HepG2 (cell line): ENCODE data around the gene EIF3A. TPM values are rescaled to one million over a fixed set of nuclear protein-coding genes. Genes with fewer than 3 reads are reported as not detected.

Experiments
- ATF7 ChIP-seq, 2 experiments: fragments of 450-650 bp in 1 of 2; sonication (generic) in 1 of 2; formaldehyde crosslinking in 1 of 2; IDR thresholded peaks; 2 replicates each; pipeline versions ENCODE4 v1.4.0 to v1.6.1; 2016 to 2020; ENCODE audit warnings: antibody characterized with exemption in 1 of 2, mild to moderate bottlenecking in 1 of 2, missing genetic modification reagents in 1 of 2
- RBM39 ChIP-seq: fragments of 200-400 bp; formaldehyde crosslinking; IDR thresholded peaks from one replicate; pipeline ENCODE4 v1.6.1; 2018; ENCODE audit warnings: antibody characterized with exemption, mild to moderate bottlenecking, low read depth, low read length; ENCODE audit not compliant: poor library complexity, severe bottlenecking
- SMYD3 ChIP-seq: sonication (generic); formaldehyde crosslinking; IDR thresholded peaks from 2 replicates; pipeline ENCODE4 v1.8.1; 2023; ENCODE audit warnings: mild to moderate bottlenecking, missing genetic modification reagents
- SOX13 ChIP-seq, 3 experiments: fragments of 450-650 bp in 1 of 3; sonication (generic) in 1 of 3; formaldehyde crosslinking in 1 of 3; IDR thresholded peaks in 2 of 3; conservative IDR thresholded peaks in 1 of 3; 2 replicates each; pipeline versions ENCODE4 v1.5.0 to v1.6.1; 2016 to 2020; ENCODE audit warnings: antibody characterized with exemption in 1 of 3, mild to moderate bottlenecking in 1 of 3, missing compliant biosample characterization in 1 of 3, missing genetic modification reagents in 1 of 3, moderate library complexity in 1 of 3
- ZNF253 ChIP-seq: sonication (generic); formaldehyde crosslinking; IDR thresholded peaks from 2 replicates; pipeline ENCODE4 v1.8.0; 2022; ENCODE audit warnings: mild to moderate bottlenecking, missing genetic modification reagents, borderline replicate concordance
- ZNF326 ChIP-seq: sonication (generic); formaldehyde crosslinking; IDR thresholded peaks from 2 replicates; pipeline ENCODE4 v1.4.0; 2020; ENCODE audit warnings: missing genetic modification reagents, borderline replicate concordance
- ZNF382 ChIP-seq: sonication (generic); formaldehyde crosslinking; IDR thresholded peaks from 2 replicates; pipeline ENCODE4 v1.5.0; 2020; ENCODE audit warnings: missing genetic modification reagents, mild to moderate bottlenecking, borderline replicate concordance
- ZNF710 ChIP-seq: sonication (generic); formaldehyde crosslinking; IDR thresholded peaks from 2 replicates; pipeline ENCODE4 v1.5.0; 2020; ENCODE audit warnings: mild to moderate bottlenecking, missing genetic modification reagents, borderline replicate concordance
- ZNF816 ChIP-seq: sonication (generic); formaldehyde crosslinking; IDR thresholded peaks from 2 replicates; pipeline ENCODE4 v1.8.0; 2022; ENCODE audit warnings: missing genetic modification reagents, mild to moderate bottlenecking, borderline replicate concordance
- polyA plus RNA-seq, 8 experiments: library from polyadenylated mRNA; depleted of rRNA in 3 of 8; stranded (reverse) in 7 of 8; unstranded in 1 of 8; fragments of >200 nt; fragmentation: Illumina TruSeq in 4 of 8; extraction: Trizol in 4 of 8; gene quantifications; 2 replicates each; pipeline versions ENCODE4 v1.2.1 to v1.2.3, GENCODE V29; 2011 to 2016; ENCODE audit warnings: low read depth in 4 of 8, missing spikeins in 1 of 8, mixed read lengths in 1 of 8; ENCODE audit not compliant: insufficient read depth in 1 of 8
- total RNA-seq, 5 experiments: library from RNA; depleted of rRNA; stranded (reverse); fragments of >200 nt; fragmentation: Illumina TruSeq; extraction: Trizol; gene quantifications; 2 replicates each; pipeline ENCODE4 v1.2.3, GENCODE V29; 2016; ENCODE audit warnings: low read depth in 1 of 5
- TF ChIP-seq, protein P1 (sequence below): sonication (generic); formaldehyde crosslinking; IDR thresholded peaks from 2 replicates; pipeline ENCODE4 v1.9.0; 2021; ENCODE audit warnings: missing genetic modification reagents, borderline replicate concordance
- TF ChIP-seq, protein P2 (sequence below): sonication (generic); formaldehyde crosslinking; IDR thresholded peaks from 2 replicates; pipeline ENCODE4 v1.9.0; 2022; ENCODE audit warnings: low read depth, missing genetic modification reagents
- TF ChIP-seq, protein P3 (sequence below): sonication (generic); formaldehyde crosslinking; IDR thresholded peaks from 2 replicates; pipeline ENCODE4 v1.4.0; 2020; ENCODE audit warnings: missing genetic modification reagents
- TF ChIP-seq, protein P4 (sequence below): fragments of 450-650 bp; IDR thresholded peaks from 2 replicates; pipeline ENCODE4 v1.6.1; 2017; ENCODE audit warnings: mild to moderate bottlenecking

EIF3A gene
- total and polyA plus RNA-seq, 2 of the 13 experiments (the other 11 are each of a cell fraction or from before 2014, with no cell fraction given): 25.6 to 117 TPM

- TF ChIP-seq, protein P1, sequence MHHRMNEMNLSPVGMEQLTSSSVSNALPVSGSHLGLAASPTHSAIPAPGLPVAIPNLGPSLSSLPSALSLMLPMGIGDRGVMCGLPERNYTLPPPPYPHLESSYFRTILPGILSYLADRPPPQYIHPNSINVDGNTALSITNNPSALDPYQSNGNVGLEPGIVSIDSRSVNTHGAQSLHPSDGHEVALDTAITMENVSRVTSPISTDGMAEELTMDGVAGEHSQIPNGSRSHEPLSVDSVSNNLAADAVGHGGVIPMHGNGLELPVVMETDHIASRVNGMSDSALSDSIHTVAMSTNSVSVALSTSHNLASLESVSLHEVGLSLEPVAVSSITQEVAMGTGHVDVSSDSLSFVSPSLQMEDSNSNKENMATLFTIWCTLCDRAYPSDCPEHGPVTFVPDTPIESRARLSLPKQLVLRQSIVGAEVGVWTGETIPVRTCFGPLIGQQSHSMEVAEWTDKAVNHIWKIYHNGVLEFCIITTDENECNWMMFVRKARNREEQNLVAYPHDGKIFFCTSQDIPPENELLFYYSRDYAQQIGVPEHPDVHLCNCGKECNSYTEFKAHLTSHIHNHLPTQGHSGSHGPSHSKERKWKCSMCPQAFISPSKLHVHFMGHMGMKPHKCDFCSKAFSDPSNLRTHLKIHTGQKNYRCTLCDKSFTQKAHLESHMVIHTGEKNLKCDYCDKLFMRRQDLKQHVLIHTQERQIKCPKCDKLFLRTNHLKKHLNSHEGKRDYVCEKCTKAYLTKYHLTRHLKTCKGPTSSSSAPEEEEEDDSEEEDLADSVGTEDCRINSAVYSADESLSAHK (CRISPR knock-in tag): no peak
- TF ChIP-seq ZNF382 (no peak), ZNF326 (no peak), ZNF710 (CRISPR knock-in tag) (no peak), SMYD3 (CRISPR knock-in tag) (no peak), ATF7 (IDR thresholded peaks at IDR 0.05) (no peak), ATF7 (CRISPR knock-in tag; IDR thresholded peaks at IDR 0.05) (no peak), SOX13 (IDR thresholded peaks at IDR 0.05) (peak; percentile 64), SOX13 (CRISPR knock-in tag; conservative IDR thresholded peaks at IDR 0.05 in 1 of 2, IDR thresholded peaks at IDR 0.05 in 1 of 2) (peak in 1 of 2 experiments; percentile 88; a peak in 2 of 4 replicates), RBM39 (no peak), ZNF253 (CRISPR knock-in tag) (no peak), ZNF816 (CRISPR knock-in tag) (no peak)
- TF ChIP-seq, protein P2, sequence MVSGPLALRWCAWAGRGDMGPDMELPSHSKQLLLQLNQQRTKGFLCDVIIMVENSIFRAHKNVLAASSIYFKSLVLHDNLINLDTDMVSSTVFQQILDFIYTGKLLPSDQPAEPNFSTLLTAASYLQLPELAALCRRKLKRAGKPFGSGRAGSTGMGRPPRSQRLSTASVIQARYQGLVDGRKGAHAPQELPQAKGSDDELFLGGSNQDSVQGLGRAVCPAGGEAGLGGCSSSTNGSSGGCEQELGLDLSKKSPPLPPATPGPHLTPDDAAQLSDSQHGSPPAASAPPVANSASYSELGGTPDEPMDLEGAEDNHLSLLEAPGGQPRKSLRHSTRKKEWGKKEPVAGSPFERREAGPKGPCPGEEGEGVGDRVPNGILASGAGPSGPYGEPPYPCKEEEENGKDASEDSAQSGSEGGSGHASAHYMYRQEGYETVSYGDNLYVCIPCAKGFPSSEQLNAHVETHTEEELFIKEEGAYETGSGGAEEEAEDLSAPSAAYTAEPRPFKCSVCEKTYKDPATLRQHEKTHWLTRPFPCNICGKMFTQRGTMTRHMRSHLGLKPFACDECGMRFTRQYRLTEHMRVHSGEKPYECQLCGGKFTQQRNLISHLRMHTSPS (CRISPR knock-in tag): no peak
- TF ChIP-seq, protein P3, sequence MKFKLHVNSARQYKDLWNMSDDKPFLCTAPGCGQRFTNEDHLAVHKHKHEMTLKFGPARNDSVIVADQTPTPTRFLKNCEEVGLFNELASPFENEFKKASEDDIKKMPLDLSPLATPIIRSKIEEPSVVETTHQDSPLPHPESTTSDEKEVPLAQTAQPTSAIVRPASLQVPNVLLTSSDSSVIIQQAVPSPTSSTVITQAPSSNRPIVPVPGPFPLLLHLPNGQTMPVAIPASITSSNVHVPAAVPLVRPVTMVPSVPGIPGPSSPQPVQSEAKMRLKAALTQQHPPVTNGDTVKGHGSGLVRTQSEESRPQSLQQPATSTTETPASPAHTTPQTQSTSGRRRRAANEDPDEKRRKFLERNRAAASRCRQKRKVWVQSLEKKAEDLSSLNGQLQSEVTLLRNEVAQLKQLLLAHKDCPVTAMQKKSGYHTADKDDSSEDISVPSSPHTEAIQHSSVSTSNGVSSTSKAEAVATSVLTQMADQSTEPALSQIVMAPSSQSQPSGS: peak; percentile 70; the same call in 1 of the 2 replicates
- TF ChIP-seq, protein P4, sequence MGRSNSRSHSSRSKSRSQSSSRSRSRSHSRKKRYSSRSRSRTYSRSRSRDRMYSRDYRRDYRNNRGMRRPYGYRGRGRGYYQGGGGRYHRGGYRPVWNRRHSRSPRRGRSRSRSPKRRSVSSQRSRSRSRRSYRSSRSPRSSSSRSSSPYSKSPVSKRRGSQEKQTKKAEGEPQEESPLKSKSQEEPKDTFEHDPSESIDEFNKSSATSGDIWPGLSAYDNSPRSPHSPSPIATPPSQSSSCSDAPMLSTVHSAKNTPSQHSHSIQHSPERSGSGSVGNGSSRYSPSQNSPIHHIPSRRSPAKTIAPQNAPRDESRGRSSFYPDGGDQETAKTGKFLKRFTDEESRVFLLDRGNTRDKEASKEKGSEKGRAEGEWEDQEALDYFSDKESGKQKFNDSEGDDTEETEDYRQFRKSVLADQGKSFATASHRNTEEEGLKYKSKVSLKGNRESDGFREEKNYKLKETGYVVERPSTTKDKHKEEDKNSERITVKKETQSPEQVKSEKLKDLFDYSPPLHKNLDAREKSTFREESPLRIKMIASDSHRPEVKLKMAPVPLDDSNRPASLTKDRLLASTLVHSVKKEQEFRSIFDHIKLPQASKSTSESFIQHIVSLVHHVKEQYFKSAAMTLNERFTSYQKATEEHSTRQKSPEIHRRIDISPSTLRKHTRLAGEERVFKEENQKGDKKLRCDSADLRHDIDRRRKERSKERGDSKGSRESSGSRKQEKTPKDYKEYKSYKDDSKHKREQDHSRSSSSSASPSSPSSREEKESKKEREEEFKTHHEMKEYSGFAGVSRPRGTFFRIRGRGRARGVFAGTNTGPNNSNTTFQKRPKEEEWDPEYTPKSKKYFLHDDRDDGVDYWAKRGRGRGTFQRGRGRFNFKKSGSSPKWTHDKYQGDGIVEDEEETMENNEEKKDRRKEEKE: no peak
These were observed 33.4 kb upstream of the EIF3A start (continued) for GRCh38 chr10:119113751-119114732.
